ENCODE measurements around the gene CLK2. TPM values are rescaled to one million over a fixed set of nuclear protein-coding genes. Genes with fewer than 3 reads are reported as not detected.
A peak's percentile ranks its signal among the peaks of the same experiment; 100 is the strongest.

CLK2 gene
- total and polyA plus RNA-seq, 2 of the 8 experiments (the other 6 are each of a cell fraction or from before 2014, with no cell fraction given): 62.2 to 76.0 TPM

- no peaks in the 10 kb centered on the region; the same call in none of the 2 replicates for H3K79me1 ChIP-seq (ENCODE audit: low read depth, low read length)
- DNase-seq (ENCODE audit: low read depth in 1 of 2, low spot score in 2 of 2) (no peak), FAIRE-seq (no peak)
- no peak overlapping the region for H2BK20ac ChIP-seq (ENCODE audit: low read length)
- POLR2A ChIA-PET (ENCODE audit: partially characterized antibody): interaction anchor here (0.5 to 7.5 kb wide), 23 partner anchors 8 to 1062 kb away, joined by 3 to 87 read pairs (median 5); partner anchors contain the start of genes ENTREP3, FDPS, KRTCAP2 and RUSC1
- H3K36me3 ChIP-seq (ENCODE audit: control insufficient read depth in 2 of 4, insufficient read depth in 4 of 4, low read length in 3 of 4): peaks cover 25 to 38% (median 32%) of the 10 kb centered on the region in 4 experiments
- H3K4me2 ChIP-seq (ENCODE audit: insufficient read depth in 1 of 2, low read depth in 2 of 2, low read length in 2 of 2): peak overlapping the region; percentile 78 to 96
- peak overlapping the region; percentile 78; the same call in 1 of the 2 replicates for H3K27ac ChIP-seq (ENCODE audit: low read depth, low read length)
- no peak overlapping the region for H4K91ac ChIP-seq (replicated peaks; ENCODE audit: insufficient read length, low read length)
- CTCF ChIA-PET (ENCODE audit: partially characterized antibody): interaction anchor here (1.6 to 2.6 kb wide), 5 partner anchors 17 to 51 kb away, joined by 6 to 16 read pairs (median 8); partner anchors contain the start of genes ENTREP3 and RUSC1
- H3K23ac ChIP-seq (ENCODE audit: insufficient read length): no peak overlapping the region
- H2BK5ac ChIP-seq (ENCODE audit: low read depth, low read length): peak overlapping the region; percentile 62; the same call in 1 of the 2 replicates
- H4K5ac ChIP-seq (ENCODE audit: insufficient read length, low read depth, low read length): peak overlapping the region; percentile 84
- H2AK5ac ChIP-seq (ENCODE audit: low read depth, low read length): no peak overlapping the region
- WGBS, 2 experiments (ENCODE audit: extremely low coverage in 1 of 2, insufficient coverage in 1 of 2, insufficient read length in 1 of 2, insufficient replicate concordance in 2 of 2, low coverage in 1 of 2, low lambda C conversion rate in 2 of 2, missing lambda C conversion rate in 1 of 2): 17% methylated on average over 28 of the region's 44 CpGs; no CpG with 5 or more reads in 1 of the 2 experiments
- peaks cover 7 to 9% of the 10 kb centered on the region in 2 experiments for H4K20me1 ChIP-seq (replicated peaks in 1 of 2; ENCODE audit: control insufficient read depth in 1 of 2, insufficient read depth in 2 of 2, low read length in 2 of 2)
- H3K79me2 ChIP-seq (ENCODE audit: control insufficient read depth in 1 of 2, insufficient read depth in 2 of 2, low read length in 2 of 2): peaks cover 10 to 25% of the 10 kb centered on the region in 2 experiments
- H4K8ac ChIP-seq (ENCODE audit: extremely low read depth, insufficient read depth, low read length): no peak overlapping the region
- no peaks in the 10 kb centered on the region for H3K9me3 ChIP-seq (ENCODE audit: insufficient read depth in 2 of 2, low read depth in 1 of 2, low read length in 1 of 2)
- H3K56ac ChIP-seq (replicated peaks; ENCODE audit: insufficient read length, low read depth, low read length): no peak overlapping the region
- H3K4me1 ChIP-seq (replicated peaks in 1 of 4; ENCODE audit: control insufficient read depth in 3 of 4, insufficient read depth in 4 of 4, low read length in 3 of 4): peaks cover 0 to 11% (median 3%) of the 10 kb centered on the region in 4 experiments; a peak in 4 of 7 replicates
- H3K9ac ChIP-seq (replicated peaks in 1 of 4; ENCODE audit: extremely low read depth in 1 of 4, low read depth in 3 of 4, low read length in 3 of 4): peak overlapping the region; percentile 80 to 98 (median 84)
- peak overlapping the region; percentile 86 to 100 (median 90) for H3K4me3 ChIP-seq (ENCODE audit: extremely low read depth in 1 of 4, insufficient read depth in 2 of 4, low read depth in 3 of 4, low read length in 4 of 4)
- no peak overlapping the region for H2BK120ac ChIP-seq (replicated peaks; ENCODE audit: low read depth, low read length)
- H3K14ac ChIP-seq (ENCODE audit: insufficient read length): no peak overlapping the region
- no peak overlapping the region for H2BK12ac ChIP-seq (ENCODE audit: low read depth, low read length)
- H2AFZ ChIP-seq (ENCODE audit: low read length): no peak overlapping the region
- peak overlapping the region; percentile 30 for H3K4ac ChIP-seq (replicated peaks; ENCODE audit: insufficient read length, low read depth, low read length)
- H3K27me3 ChIP-seq (replicated peaks in 1 of 4; ENCODE audit: control insufficient read depth in 3 of 4, extremely low read depth in 1 of 4, insufficient read depth in 3 of 4, low read length in 3 of 4): peaks cover 0 to 3% (median 0%) of the 10 kb centered on the region in 4 experiments; a peak in 2 of 7 replicates
- H3K23me2 ChIP-seq (ENCODE audit: low read depth, low read length): peaks cover 13% of the 10 kb centered on the region; the same call in 1 of the 2 replicates
- H2BK15ac ChIP-seq (ENCODE audit: low read length): no peak overlapping the region
- no peak overlapping the region; the same call in 1 of the 2 replicates for H3K18ac ChIP-seq (ENCODE audit: extremely low read depth, low read length)
- TF ChIP-seq SIX5 (IDR thresholded peaks at IDR 0.05; ENCODE audit: low read depth, low read length): no peak
- no peak for TF ChIP-seq CTBP2 (IDR thresholded peaks at IDR 0.05; ENCODE audit: borderline replicate concordance, insufficient read depth, insufficient read length, low read length)
- TF ChIP-seq SP1 (IDR thresholded peaks at IDR 0.05; ENCODE audit: low read depth, low read length): no peak
- no peak for TF ChIP-seq EZH2 (IDR thresholded peaks at IDR 0.05; ENCODE audit: low read depth, low read length, severe bottlenecking)
- TF ChIP-seq POLR2A (IDR thresholded peaks at IDR 0.05; ENCODE audit: control extremely low read depth in 1 of 2, low read depth in 2 of 2, low read length in 2 of 2): peak in 1 of 2 experiments; percentile 27; a peak in 1 of 3 replicates
- TF ChIP-seq KDM4A (IDR thresholded peaks at IDR 0.05; ENCODE audit: low read depth, low read length, severe bottlenecking): no peak
- no peak for TF ChIP-seq RBBP5 (IDR thresholded peaks at IDR 0.05; ENCODE audit: borderline replicate concordance, low read depth, low read length)
- TF ChIP-seq KDM1A (IDR thresholded peaks at IDR 0.05; ENCODE audit: borderline replicate concordance, low read length): no peak
Measured at GRCh38 chr1:155272466-155273342, 600 bp downstream of the CLK2 start.

All from H1 (cell line).